Fibroblast of gingiva (primary cell): ENCODE measurements around the gene OPALIN.

Experiments
- DNase-seq: peaks from one replicate; pipeline ENCODE4 v3.0.0-alpha.2; 2011; ENCODE audit warnings: low read depth

The OPALIN gene, protein sequence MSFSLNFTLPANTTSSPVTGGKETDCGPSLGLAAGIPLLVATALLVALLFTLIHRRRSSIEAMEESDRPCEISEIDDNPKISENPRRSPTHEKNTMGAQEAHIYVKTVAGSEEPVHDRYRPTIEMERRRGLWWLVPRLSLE

DNA sequence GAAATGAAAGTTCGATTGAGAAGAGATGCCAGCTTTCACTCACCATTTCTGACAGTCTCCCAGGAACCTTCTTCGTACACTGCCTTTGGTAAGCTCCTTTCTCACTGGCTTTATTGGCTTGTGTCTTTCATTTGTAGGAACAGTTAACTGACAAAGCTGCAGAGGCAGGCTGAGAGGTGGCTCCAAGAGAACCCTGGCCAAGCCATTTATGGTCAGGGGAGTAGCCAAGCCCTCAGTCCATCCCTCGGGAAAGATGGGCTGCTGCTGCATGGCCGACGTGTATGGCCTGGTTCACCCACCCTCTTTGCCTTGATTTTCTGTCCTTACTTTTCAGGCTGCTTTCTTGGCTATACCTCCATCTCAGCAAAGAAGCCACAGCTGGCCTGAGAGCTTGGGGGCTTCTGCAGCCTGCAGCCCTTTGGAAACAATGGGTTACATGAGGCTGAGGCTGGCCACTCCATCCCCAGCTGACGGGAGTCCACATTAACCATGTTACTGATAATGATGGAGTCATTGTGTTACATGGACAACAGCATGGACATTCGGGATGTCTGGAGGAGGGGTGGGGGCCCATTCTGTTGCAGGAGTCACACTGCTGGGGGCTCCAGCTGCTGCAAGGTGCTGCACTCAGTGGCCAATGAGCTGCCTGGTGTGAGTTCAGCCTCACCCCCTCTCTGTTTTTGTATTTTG, at the start of gene OPALIN:
TSS of gene OPALIN (minus strand) at position 152 of the 690 bp plus-strand sequence. CDS start at position 46, 106 bp downstream.
- DNase-seq: no peak

DNA sequence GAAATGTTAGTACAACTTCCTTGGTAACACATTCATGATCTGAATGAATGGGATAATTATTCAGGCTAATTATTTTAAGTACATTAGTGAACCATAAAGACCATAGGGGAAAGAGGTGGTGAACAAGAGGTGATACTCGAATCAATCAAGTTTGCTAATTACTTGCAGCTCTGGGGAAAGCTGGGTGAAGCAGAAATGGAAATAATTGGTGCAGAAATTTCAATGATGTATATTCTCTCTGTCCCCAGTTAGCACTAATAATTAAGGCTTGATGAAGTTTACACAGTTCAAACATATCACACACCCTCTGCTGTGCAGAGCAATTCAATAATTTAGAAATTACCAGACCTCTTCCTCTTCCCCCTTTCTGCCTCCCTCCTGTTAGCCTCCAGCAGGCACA, 49.4 kb upstream of the OPALIN start:
- DNase-seq: no peak

DNA sequence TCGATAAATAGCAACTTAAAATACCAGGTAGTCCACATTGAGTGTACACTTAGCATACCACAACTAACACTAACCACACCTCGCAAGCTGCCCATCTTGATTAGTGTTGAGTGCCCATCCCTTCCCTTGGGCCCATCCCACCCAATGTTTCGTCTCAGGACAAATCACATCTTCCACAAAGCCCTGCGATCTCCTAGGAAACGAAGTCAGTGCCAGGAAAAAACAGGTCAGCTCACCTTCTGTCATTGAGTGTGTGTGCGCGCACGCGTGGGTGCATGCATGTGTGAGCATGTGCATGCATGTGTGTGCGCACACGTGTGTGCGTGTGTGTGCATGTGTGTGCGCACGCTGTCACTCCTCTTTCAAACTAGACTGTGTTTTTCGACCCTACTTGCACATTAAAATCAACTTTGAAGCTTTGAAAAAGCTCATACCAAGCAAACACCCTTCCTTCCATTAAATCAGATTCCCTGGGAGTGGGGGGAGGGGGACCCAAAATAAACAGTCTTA, 48.8 kb upstream of the OPALIN start:
- no peak for DNase-seq

DNA sequence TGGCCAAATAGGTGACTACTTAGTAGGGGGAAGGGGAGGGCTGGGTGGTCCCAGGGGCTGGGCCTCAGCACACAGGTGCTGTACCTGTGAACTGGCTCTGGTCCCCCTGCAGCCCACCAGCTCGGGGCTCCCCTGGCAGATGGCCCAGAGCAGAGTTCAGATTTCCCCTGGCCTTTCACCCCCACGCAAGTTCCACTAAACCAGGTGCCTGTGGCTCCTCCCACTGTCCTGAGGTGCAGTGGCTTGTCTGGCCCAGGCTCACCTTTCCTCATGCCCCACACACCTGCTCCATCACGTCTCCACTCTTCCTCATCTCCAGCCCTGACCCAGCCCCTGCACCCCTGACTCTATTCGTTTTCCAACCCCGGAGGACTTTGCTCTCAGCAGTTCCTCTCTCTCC, 47.3 kb upstream of the OPALIN start:
- DNase-seq: no peak

DNA sequence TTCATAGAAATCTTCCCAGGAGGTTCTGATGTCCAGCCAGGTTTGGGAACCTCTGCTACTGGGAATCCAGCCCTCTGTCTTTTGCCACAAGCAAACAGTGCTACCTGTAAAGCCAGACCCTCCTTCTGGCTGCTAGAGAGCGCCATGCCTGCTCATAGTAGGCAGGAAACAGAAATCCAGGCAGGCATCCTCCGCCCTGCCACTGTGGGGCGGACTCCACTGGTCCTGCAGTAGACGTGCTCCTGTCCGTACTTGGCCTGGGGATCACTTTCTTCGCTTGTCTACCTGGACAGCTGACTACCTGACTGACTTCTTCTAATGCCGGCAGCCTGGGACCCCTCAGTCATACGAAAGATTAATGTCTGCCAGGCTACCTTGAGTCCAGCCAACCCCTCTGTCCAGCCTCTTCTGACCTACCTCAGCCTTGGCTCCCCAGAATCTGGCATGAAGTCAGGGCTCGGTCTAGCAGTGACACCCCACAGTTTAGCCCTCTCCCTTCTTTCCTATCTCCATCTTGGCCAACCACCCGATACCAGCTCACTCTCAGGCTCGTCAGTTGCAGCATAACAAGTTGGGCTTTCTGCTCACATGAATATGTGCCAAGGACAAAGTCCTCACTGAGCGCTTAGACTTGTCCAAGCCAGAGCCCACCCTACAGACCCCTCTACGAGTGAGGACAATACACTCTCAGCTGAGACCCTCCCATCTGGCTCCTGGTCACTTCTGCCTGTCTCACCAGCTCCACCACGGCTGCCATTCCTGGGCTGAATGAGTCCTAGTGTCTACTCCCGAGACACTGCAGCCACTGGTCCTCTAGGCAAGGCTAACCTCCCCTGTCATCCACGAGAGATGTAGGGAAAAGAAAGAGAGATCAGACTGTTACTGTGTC, 43.9 kb upstream of the OPALIN start:
- no peak for DNase-seq

DNA sequence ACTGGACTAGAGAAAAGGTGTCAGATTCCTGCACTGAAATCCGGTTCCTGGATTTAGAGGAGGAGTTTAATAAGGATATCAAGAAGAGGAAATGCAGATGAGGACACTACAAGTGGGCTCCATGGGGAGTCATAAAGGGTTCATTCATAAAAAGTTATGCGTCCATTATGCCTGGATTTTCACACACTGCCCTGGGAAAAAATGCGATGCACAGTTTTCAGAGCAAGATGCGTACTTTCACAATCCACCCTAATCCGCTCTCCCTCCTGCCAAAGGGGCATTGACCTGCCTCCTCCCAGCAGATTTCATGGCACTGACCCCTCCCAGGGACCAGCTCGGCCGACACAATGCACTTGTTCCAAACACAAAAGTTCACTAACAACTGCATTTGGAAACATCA, 42.2 kb upstream of the OPALIN start:
- DNase-seq: no peak

DNA sequence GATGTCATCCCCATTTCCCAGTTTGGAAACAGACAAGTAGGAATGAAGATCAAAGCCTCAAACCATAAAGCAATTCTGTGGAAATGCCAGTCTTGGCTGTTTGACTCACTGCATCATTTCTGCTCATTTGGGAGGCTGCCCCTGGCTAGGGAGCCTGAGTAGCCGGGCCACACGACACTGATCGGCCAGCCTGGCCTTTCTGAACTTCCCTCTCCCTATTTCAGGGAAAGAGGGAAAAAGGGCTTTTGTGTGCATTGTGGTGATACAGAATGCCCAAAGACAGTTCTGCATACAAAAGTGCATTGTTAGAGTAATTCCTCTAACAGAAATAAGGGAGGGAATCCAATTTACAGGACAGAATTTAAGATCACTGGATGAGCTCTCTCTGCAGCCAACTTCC, 41.7 kb upstream of the OPALIN start:
- no peak for DNase-seq

DNA sequence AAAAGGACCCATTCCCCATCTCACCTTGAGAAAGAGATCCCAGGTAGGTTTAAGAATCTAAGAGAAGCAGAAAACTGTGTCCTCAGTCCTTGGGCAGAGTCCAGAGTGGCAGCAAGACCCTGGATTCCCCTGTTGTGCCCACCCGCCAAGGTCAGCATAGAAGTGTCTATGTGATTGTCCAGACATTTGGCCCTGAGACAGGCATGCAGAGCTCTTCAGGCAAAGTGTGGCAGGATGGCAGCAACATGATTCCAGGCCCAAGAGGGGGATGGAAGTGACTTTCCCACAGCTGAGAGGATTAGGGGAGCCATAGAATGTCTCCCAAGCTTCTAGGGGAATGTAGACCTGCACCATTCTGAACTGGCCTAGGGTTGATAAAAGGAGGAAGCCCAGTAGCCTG, 39.1 kb upstream of the OPALIN start:
- DNase-seq: no peak

DNA sequence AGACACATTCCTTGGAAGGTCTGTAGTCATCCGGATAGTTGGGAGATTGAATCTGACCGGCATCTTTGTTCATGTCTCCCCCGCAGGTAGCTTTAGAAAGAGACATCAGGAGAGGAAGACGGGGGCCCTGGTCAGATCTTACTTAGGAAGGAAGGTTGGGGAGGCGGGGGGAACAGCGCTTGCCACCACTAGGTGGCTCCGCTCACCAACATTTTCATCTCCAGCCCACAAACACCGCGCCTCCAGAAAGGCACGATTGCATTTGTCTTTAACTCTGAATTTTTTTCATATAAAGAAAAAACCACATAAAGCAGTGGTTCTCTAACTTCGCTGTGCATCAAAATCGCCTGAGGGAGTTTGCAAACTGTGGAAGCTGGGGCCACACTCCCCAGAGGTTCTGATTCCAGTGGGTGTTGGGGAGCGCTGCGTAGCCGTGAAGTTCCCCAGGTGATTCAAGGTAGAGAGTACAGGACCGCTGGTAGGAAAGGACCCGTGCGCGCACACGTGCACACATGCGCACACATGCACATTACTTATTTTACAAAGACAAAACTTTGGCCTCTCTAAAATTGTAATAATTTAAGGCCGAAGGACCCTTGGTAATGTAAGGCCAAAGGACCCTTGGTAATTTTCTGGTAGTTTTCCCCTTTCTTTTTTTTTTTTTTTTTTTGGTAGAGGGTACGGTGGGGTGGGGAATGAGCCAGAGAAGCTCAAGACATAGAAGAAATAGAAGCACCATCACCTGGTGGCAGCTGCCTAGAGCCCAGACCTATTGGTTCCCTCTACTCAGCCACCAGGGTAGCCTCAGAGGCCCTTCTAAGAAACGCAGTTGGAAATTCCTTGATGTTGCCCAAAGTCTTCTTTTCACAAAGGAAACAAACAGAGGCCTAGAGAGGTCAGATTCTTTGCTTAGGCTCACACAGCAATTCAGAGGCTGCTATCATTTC, 37.4 kb upstream of the OPALIN start:
- peak; percentile 64 for DNase-seq

DNA sequence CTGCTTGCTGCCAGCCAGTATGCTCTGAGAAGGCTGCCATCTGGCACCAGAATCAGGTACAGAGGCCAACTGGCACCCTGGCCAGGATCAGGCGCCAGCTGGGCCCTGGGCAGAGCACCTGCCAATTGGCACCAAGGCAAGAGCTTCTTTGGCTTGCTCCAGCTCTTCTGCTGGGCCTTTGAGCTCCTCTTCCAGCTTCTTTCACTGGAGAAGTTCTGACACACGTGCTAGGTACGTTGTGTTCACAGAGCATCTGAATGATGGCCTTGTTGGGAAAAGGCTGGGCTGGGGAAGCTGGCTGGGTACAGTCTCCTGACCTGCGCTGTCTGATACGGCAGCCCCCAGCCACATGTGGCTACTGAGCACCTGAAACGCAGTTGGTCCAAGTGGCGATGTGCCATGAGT, 31.7 kb upstream of the OPALIN start:
- peak; percentile 11 for DNase-seq

DNA sequence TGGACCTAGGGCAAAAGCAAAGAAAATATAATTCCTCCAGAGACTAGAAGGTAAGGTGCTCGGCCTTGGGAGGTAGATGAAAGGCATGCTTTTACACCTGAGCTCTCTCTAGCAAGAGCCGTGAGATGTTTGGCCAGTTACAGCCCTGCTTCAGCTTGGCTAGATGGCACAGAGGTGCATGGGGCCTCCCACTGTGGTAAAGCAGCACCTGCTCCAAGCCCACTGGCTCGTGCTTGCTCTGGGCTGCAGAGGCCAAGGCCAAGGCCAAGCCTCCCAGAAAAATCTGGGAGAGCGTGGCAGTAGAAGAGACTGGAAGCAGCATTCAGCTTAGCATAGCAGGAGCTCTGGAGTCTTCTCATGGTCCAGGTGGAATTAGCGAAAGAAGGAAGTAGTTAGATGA, 31.0 kb upstream of the OPALIN start:
- DNase-seq: no peak

DNA sequence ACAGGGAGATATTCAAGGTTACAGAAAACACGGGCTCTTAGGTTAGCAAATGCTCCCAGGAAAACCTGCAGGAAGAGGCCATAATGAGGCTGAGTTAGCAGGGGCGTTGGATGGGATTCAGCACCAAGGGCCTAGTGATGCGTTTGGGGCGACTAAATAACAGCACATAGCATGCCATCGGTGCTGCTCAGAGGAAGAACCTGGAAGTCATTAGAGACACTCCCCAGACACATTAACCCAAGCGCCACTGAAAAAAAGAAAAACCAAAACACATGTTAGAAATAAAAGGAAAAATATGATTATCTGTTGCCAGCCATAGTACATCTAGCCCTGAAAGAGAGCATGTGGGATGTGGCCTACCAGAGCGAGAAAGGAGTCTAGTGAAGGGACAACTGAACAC, 28.8 kb upstream of the OPALIN start:
- DNase-seq: no peak

DNA sequence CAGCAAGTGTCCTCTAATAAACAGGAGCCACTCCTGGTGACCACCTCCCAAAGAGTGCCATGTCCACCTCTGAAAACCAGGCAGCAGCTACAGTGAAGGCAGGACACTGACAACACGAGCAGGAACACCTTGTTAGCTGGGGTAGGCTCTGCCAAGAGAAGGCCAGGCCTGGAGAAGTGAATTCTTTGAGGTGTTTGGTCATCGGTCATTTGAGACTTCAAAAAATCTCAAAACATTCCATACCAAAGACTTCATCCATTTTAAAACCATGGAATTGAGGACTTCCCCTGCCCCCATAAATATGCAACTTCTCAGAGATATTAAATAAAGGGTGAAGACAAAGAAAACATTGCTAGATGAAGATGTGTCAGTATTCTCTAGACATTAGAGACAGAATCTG, 28.4 kb upstream of the OPALIN start:
- no peak for DNase-seq

DNA sequence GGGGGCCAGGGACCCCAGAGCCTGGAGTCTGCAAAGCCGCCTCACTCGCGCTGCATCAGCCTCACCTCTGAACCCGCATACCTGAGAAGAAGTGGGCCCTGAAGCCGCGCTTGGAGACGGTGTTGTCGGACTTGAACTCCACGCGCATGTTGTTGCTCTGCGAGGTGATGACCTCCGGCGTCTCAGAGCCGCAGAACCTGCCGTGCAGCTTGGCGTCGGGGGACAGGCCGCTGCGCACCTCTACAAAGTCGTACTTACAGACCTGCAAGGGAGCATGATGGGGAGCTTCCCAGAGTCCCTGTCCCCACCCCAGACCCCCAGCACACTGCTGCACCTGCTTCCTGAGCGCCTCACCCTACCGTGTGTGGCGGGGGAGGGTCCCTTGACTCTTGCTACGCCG, 25.7 kb upstream of the OPALIN start:
- DNase-seq: no peak

DNA sequence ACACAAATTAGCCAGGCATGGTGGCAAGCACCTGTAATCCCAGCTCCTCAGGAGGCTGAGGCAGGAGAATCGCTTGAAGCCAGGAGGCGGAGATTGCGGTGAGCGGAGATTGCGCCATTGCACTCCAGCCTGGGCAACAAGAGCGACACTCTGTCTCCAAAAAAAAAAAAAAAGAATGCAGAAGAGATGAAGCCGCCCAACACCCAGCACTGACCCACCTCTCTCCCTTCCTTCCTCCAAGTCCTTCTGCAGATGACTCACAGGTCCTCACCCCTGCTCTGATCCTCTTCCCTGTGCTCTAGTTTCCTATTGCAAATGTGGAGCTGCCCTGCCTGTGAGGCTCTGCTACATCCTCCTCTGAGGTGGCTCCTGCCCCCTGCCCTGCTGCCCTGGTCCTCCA, 22.0 kb upstream of the OPALIN start:
- DNase-seq: no peak

DNA sequence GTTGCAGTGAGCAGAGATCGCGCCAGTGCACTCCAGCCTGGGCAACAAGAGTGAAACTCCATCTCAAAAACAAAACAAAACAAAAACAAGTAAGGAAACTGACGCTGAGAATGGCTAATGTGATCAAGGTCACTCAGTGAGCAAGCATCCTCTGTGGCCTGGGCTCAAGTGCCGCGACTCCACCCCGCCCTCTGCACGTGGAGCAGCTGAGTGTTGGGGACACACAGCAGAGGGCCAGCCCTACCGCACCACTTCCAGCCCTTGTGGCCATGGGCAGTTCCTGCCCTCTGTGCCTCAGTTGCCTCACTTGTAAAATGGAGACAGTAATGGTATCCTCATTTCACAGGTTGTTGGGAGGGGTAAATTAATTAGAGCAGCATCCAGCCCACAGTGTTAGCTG, 21.0 kb upstream of the OPALIN start:
- DNase-seq: no peak

DNA sequence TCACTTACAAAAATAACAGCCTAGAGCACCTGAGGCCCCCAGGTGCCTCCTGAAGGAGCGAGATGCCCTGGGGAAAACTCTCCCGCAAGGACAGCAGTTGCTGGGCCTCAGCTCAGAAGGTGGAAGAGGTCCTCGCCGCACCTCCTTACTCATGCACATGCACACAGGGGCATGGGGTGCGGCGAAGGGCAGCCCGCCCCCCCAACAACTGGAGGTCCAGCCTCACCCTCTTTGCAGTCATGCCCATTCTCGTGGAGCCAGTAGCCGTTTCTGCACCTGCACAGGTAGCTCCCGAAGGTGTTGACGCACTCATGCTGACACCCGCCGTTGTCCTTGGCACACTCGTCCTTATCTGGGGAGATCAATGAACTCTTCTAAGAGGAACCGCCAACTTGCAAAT, 19.9 kb upstream of the OPALIN start:
- DNase-seq: no peak

DNA sequence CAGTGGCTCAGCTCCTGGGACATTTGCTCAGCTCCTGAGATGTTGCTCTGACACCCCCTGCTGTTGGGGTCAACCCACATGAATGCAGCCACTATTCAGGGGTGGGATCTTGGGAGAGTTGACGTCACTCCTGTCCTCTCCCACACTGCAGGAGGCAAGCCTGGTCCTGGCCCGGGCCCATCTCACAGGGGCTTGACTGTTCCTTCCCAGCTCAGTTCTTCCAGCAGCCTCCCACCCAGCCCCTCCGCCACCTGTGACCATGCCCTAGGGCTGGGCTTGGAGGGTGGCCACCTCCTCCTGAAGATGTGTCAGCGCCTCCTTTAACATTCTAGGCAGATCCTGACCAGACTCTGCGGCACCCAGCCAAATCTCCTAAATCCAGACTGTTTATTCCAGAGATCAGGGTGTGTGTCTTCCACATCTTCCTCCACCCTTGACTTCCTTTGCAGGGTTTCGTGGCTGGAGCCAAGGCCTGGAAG, 19.1 kb upstream of the OPALIN start:
- DNase-seq: no peak

DNA sequence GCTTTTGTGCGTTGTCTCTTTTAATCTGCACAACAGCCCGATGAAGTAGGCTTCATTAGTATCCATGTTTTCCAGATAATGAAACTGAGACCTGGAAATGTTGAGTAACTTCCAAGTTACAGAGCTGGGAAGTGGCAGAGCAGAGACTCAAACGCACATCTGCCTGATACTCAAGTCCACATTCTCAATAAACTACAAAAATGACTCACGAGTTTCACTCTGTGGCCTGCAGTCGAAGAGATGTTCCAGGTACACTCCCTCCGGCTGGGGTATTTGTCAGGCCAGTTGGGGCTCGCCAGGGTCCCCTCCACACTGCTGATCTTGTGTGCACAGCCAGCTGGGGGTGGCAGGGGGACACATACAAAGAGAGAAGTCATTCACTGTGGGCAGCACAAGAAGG, 17.7 kb upstream of the OPALIN start:
- no peak for DNase-seq

DNA sequence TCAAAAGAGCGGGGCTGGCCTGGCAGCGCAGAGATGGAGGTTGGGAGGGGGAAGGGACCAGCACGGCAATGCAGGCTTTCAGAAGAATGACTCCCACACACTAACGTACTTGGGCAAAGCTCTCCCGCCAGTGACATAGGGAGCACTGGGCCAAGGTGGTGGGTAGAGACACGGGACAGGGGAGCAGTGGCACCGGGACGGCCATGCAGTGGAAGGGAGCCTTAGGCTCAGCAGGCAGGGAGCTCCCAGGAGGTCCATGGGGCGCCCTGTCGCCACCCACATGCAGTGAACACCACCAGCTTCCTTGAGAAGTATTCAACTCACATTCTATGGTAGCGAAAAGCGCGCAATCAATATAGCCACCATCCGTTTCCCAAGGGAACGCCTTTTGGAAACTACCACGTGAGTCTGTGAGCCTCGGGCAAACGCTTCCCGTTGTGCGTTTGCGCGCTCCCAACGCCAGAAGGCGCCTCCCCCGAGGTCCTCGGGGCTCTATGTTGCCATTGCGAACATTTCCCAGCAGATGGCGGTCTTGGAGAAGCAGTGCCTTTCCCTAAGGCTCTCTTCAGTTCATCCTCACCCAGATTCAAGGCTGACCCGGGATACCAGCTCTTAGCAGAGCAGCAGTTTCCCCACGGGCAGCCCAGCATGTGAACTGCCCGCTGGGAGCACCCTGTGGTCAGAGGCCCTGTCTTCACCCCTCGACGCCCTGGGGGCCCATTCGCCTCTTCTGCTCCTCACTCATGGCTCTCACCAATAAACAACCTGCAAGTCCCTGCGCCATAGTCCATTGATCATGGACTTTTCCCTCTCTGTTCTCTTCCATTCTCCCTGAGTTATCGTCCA, 16.4 kb upstream of the OPALIN start:
- peak; percentile 80 for DNase-seq

DNA sequence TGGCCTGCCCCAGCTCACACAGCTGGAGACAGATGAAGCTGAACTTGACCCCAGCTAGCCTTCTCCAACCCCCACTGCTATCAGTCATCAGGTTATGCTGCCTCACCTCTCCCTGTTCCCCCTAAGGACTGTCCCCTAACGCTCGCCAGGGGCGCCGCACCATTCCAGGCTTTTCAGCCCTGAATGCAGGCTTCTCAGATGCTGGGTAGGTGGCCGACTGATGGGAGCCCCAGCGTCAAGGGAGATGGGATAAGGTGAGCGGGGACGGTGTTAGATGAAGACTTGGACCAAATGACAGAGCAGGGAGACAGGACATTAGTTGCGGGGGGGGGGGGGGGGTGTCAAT, 15.8 kb upstream of the OPALIN start:
- DNase-seq: no peak
